Activated naive CD4-positive, alpha-beta T cell treated with anti-CD3 and anti-CD28 coated beads for 36 hours (primary cell): ENCODE data around the gene DGCR2. TPM values are rescaled to one million over a fixed set of nuclear protein-coding genes. Genes with fewer than 3 reads are reported as not detected.
"Not testable (repeated sequence)": the region's sequence is repeated elsewhere in the genome, so short reads cannot be mapped to it uniquely, and the experiment has no call there.

Source experiments
- CTCF ChIA-PET: fragments of 350-600 bp; sonication (Branson Sonifier 250); formaldehyde crosslinking; loops from one replicate; lab custom pipeline; 2021; ENCODE audit warnings: antibody characterized with exemption; lab: Charles Lee
- DNase-seq: peaks from one replicate; pipeline ENCODE4 v3.0.0-alpha.2; 2020
- H3K27ac Mint-ChIP-seq: one replicate; pipeline ENCODE4 v1.8.0; 2021; ENCODE audit warnings: mild to moderate bottlenecking, mixed read lengths
- H3K27me3 Mint-ChIP-seq: one replicate; pipeline ENCODE4 v1.8.0; 2021; ENCODE audit warnings: low read depth, mixed read lengths
- H3K36me3 Mint-ChIP-seq: one replicate; pipeline ENCODE4 v1.8.0; 2021; ENCODE audit warnings: low read depth, mixed read lengths
- H3K4me1 Mint-ChIP-seq: one replicate; pipeline ENCODE4 v1.8.0; 2021; ENCODE audit warnings: low read depth, mixed read lengths
- H3K4me3 Mint-ChIP-seq: one replicate; pipeline ENCODE4 v1.8.0; 2021; ENCODE audit warnings: mild to moderate bottlenecking, moderate library complexity, mixed read lengths
- H3K9me3 Mint-ChIP-seq: one replicate; pipeline ENCODE4 v1.8.0; 2021; ENCODE audit warnings: mixed read lengths
- intact Hi-C: fragments of 100-400 bp; cut with micrococcal nuclease; formaldehyde crosslinking; loops from one replicate; pipeline ENCODE4 v1.15.1; 2023
- total RNA-seq, 2 experiments: library from RNA; stranded (reverse); gene quantifications; one replicate each; pipeline ENCODE4 v1.2.3, GENCODE V29; 2021

DGCR2 gene
- total RNA-seq, 2 experiments from 2014 or later: 15.4 to 16.4 TPM

DNA sequence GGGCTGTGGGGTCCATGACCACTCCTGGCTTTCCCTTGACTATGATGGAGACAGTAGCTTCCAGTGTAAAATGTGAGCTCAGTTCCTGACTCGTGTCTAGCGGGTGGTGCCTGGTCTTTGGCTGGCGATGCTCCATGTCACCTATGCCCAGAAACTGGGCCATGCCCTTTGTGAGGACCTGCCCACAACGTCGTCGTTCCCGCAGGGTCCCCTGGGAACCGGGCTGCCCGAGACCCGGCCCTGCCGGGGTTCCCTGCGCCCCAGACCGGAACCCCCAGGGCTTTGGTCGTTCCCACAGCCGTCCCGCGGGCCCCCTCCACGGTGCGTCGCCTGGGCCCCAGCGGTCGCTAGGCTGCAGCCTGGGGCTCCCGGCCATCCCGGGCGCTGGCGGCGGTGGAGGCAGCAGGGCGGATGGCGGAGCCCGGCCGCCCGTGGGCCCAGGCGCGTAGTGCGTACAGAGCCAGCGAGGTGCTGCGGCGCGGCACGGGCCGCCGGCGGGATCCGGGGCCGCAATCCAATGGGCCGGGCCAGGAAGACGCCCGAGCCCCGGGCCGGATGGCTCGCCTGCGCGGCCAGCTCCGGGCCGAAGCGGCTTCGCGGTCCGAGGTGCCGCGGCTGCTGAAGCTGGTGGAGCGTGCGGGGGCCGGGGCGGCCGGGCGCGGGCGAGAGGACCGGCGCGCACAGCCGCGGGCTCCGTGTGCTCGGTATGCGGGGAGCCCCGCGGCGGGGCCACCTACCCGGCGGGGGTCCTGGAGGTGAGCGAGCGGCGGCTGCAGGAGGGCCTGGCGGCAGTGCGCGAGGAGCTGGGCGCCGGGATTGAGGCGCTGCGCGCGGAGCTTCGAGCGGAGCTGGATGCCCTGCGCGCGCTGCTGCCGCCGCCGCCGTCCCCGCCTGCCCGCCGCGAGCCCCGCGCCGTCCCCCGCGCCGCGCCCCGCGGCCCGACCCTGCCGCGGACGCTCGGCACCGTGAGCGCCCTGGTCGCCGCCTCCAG is 92.8 kb downstream of the DGCR2 start:
- intact Hi-C loops, H3K9me3 Mint-ChIP-seq, H3K36me3 Mint-ChIP-seq, H3K4me3 Mint-ChIP-seq, DNase-seq, H3K27ac Mint-ChIP-seq, CTCF ChIA-PET, H3K4me1 Mint-ChIP-seq: not testable (repeated sequence)
- H3K27me3 Mint-ChIP-seq: peaks cover 12% of the 10 kb centered on the region

DNA sequence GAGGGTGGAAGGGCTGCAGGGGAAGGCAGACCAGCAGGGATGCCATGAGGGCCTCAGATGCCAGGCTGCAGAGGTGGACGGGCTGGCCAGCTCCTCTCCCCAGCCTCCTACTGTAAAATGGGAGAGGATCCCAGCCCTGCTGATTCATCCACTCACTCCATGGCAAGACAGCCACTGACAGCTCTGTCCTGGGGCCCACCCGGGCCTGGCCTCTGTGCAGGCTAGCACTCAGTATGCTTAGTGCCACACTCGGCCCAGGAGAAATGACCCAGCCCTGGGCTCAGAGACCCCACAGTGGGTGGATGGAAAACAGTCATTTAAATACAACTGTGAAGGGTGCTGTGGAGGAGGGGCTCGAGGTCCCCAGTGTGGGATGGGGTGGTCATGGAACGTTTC is 94.2 kb downstream of the DGCR2 start:
- H3K36me3 Mint-ChIP-seq, DNase-seq, H3K9me3 Mint-ChIP-seq, H3K4me1 Mint-ChIP-seq, CTCF ChIA-PET, H3K27ac Mint-ChIP-seq, intact Hi-C loops, H3K4me3 Mint-ChIP-seq: not testable (repeated sequence)
- peaks cover 14% of the 10 kb centered on the region for H3K27me3 Mint-ChIP-seq

- H3K36me3 Mint-ChIP-seq, H3K4me3 Mint-ChIP-seq, DNase-seq, H3K27ac Mint-ChIP-seq, CTCF ChIA-PET, H3K9me3 Mint-ChIP-seq, H3K4me1 Mint-ChIP-seq, intact Hi-C loops: not testable (repeated sequence)
- peaks cover 18% of the 10 kb centered on the region for H3K27me3 Mint-ChIP-seq
Measured at GRCh38 chr22:19027371-19028059, 94.7 kb downstream of the DGCR2 start.

DNA sequence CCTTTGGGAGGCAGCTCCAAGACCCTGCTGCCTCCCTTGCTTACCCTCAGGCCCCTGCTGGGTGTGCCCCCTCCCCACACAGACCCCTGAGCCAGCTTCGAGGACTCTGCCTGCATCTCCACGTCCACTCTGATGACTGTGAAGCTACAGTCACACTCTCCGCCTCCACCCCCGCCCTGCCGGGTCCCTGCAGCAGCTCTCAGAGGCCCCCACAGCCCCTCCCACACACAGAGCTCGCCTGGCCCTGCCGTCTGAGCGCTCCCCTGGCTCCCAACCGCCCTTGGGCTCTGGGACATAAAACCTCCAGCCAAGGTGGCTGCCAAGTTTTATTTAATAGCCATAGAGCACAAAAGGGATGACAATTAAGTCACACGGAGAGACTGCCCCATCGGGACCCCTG is 96.1 kb downstream of the DGCR2 start:
- H3K4me1 Mint-ChIP-seq, H3K27ac Mint-ChIP-seq, H3K36me3 Mint-ChIP-seq, H3K9me3 Mint-ChIP-seq, intact Hi-C loops, DNase-seq, CTCF ChIA-PET, H3K4me3 Mint-ChIP-seq: not testable (repeated sequence)
- peaks cover 18% of the 10 kb centered on the region for H3K27me3 Mint-ChIP-seq

DNA sequence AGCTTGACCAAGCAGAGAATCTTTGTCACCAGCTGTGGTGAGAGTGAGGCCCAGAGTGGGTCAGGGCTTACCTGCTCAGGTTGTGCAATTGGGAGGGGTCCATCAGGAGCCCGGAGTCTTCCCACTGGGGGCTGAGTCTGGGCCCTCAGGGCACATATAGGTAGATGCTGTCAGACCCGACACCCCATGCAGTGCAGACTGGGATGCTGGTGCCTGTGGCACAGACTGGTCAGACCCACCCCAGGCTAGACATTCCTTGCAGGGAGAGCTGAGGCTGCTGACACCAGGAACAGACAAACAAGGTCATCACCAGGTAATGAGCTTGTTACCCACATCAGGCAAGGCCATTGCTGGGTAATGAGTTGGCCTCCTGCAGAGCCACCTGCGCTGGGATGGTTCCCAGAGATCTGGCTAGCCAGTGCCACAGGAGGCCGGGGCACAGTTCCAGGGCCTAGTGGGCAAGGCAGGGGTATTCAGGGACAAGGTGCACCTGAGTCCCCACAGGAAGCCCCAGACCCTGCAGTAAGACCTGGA is 97.2 kb downstream of the DGCR2 start:
- H3K4me3 Mint-ChIP-seq, H3K4me1 Mint-ChIP-seq, H3K27ac Mint-ChIP-seq, H3K36me3 Mint-ChIP-seq, intact Hi-C loops, CTCF ChIA-PET, H3K9me3 Mint-ChIP-seq, DNase-seq: not testable (repeated sequence)
- H3K27me3 Mint-ChIP-seq: peaks cover 21% of the 10 kb centered on the region

- H3K27ac Mint-ChIP-seq, H3K36me3 Mint-ChIP-seq, H3K4me3 Mint-ChIP-seq, H3K4me1 Mint-ChIP-seq, intact Hi-C loops, H3K9me3 Mint-ChIP-seq, CTCF ChIA-PET, DNase-seq: not testable (repeated sequence)
- peaks cover 26% of the 10 kb centered on the region for H3K27me3 Mint-ChIP-seq
Measured at GRCh38 chr22:19023931-19024330, 98.3 kb downstream of the DGCR2 start.

GRCh38 chr22:19022755-19023154 is 99.5 kb downstream of the DGCR2 start:
- CTCF ChIA-PET: no interaction called here
- DNase-seq: no peak
- H3K27ac Mint-ChIP-seq: no peak overlapping the region
- H3K4me3 Mint-ChIP-seq: no peak overlapping the region
- H3K9me3 Mint-ChIP-seq: no peaks in the 10 kb centered on the region
- no peaks in the 10 kb centered on the region for H3K4me1 Mint-ChIP-seq
- intact Hi-C loops: no loop called here
- no peaks in the 10 kb centered on the region for H3K36me3 Mint-ChIP-seq
- peaks cover 29% of the 10 kb centered on the region for H3K27me3 Mint-ChIP-seq

GRCh38 chr22:19019679-19020032 is 102.6 kb downstream of the DGCR2 start:
- CTCF ChIA-PET: no interaction called here
- Mint-ChIP-seq H3K27me3 (peaks cover 32% of the 10 kb centered on the region), H3K4me3 (no peak overlapping the region), H3K36me3 (no peaks in the 10 kb centered on the region), H3K9me3 (no peaks in the 10 kb centered on the region), H3K4me1 (no peaks in the 10 kb centered on the region), H3K27ac (no peak overlapping the region)
- DNase-seq: no peak
- intact Hi-C loops: no loop called here

DNA sequence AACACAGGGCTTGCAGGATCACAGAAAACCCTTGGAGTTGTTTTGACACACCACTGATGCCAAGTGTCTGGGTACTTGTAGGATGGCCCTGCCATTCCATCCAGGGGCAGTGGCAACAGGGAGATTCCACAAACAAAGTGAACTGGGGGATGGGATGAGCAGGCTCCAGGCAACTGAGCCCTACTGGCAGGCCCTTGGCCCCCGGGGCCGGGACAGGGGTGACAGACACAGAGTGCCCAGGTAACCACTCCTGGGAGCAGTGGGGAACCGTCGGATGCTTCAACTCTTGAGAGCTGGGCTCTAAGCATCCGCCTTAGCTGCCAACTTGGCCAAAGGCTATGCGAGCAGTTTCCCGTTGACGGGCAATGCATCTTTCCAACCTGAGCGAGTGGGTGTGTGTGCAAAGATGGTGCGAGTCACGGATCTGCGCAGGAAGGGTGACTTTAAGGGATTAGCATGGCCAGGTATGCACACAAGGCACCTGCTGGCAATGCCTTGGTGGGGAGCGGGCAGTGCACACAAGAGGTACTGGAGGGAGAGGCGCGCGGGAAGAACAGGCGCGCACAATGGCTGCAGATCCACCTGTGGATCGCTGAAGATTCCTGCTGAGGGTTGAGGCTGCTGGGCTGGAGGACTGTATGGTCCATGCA is 103.1 kb downstream of the DGCR2 start:
- no peaks in the 10 kb centered on the region for H3K9me3 Mint-ChIP-seq
- no peaks in the 10 kb centered on the region for H3K36me3 Mint-ChIP-seq
- intact Hi-C loops: no loop called here
- H3K4me3 Mint-ChIP-seq: no peak overlapping the region
- H3K27ac Mint-ChIP-seq: no peak overlapping the region
- CTCF ChIA-PET: no interaction called here
- no peak for DNase-seq
- H3K27me3 Mint-ChIP-seq: peaks cover 32% of the 10 kb centered on the region
- H3K4me1 Mint-ChIP-seq: no peaks in the 10 kb centered on the region

DNA sequence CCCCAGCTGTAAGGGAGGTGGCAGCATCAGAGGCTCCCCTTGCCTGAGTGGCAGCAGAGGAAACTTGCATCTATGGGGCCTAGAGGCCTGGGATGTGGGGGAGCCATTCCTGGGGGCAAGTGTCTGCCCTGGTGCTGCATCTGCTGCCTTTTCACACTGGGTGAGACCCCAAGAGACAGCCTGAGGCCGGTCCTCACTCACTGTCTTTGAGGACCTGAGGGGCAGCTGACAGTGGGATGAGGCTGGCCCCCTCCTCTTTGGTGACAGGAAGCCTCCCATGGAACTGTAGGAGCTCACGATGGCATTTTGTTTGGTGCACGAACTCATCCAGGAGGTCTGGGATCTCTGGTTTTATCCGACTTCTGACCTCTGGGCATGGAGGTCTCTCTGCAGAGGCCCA is 104.0 kb downstream of the DGCR2 start:
- no peaks in the 10 kb centered on the region for H3K9me3 Mint-ChIP-seq
- no peak overlapping the region for H3K27ac Mint-ChIP-seq
- no peaks in the 10 kb centered on the region for H3K4me1 Mint-ChIP-seq
- no peak overlapping the region for H3K4me3 Mint-ChIP-seq
- intact Hi-C loops: no loop called here
- peaks cover 33% of the 10 kb centered on the region for H3K27me3 Mint-ChIP-seq
- H3K36me3 Mint-ChIP-seq: no peaks in the 10 kb centered on the region
- no peak for DNase-seq
- CTCF ChIA-PET: no interaction called here

GRCh38 chr22:19016081-19016766 is 106.0 kb downstream of the DGCR2 start:
- peaks cover 32% of the 10 kb centered on the region for H3K27me3 Mint-ChIP-seq
- no peaks in the 10 kb centered on the region for H3K36me3 Mint-ChIP-seq
- intact Hi-C loops: no loop called here
- DNase-seq: no peak
- H3K27ac Mint-ChIP-seq: no peak overlapping the region
- no peaks in the 10 kb centered on the region for H3K9me3 Mint-ChIP-seq
- CTCF ChIA-PET: no interaction called here
- no peaks in the 10 kb centered on the region for H3K4me1 Mint-ChIP-seq
- H3K4me3 Mint-ChIP-seq: no peak overlapping the region

DNA sequence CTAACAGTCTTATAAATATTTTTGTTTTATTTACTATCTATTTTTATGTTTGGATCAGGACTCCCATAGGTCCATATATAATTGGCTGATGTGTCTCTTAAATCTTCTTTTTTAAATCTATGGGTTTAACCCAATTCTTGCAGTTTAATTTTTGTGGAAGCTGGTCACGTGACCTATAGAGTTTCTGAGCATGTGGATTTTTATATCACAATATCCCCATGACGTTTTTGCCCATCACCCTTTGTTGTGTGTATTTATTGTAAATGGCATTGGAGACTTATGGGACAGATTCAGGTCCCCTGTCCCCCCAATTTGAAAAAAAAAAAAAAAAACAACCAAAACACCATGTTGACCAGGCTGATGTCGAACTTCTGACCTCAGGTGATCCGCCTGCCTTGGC is 107.3 kb downstream of the DGCR2 start:
- no peaks in the 10 kb centered on the region for H3K36me3 Mint-ChIP-seq
- H3K4me1 Mint-ChIP-seq: no peaks in the 10 kb centered on the region
- H3K9me3 Mint-ChIP-seq: no peaks in the 10 kb centered on the region
- peaks cover 28% of the 10 kb centered on the region for H3K27me3 Mint-ChIP-seq
- no peak overlapping the region for H3K4me3 Mint-ChIP-seq
- no peak overlapping the region for H3K27ac Mint-ChIP-seq
- CTCF ChIA-PET: interaction anchor here (0.6 kb wide), 1 partner anchor 793 kb away, joined by 3 read pairs; no protein-coding TSS in a partner anchor
- DNase-seq: no peak
- intact Hi-C loops: no loop called here
